HG03108 (cell line): ENCODE results near the gene SEZ6.

Source experiments
- ATAC-seq: cut with Tn5 transposase; IDR thresholded peaks from one replicate; pipeline ENCODE4 v1.9.1; 2021; ENCODE audit warnings: moderate library complexity; ENCODE audit not compliant: unreplicated experiment

SEZ6 gene, protein sequence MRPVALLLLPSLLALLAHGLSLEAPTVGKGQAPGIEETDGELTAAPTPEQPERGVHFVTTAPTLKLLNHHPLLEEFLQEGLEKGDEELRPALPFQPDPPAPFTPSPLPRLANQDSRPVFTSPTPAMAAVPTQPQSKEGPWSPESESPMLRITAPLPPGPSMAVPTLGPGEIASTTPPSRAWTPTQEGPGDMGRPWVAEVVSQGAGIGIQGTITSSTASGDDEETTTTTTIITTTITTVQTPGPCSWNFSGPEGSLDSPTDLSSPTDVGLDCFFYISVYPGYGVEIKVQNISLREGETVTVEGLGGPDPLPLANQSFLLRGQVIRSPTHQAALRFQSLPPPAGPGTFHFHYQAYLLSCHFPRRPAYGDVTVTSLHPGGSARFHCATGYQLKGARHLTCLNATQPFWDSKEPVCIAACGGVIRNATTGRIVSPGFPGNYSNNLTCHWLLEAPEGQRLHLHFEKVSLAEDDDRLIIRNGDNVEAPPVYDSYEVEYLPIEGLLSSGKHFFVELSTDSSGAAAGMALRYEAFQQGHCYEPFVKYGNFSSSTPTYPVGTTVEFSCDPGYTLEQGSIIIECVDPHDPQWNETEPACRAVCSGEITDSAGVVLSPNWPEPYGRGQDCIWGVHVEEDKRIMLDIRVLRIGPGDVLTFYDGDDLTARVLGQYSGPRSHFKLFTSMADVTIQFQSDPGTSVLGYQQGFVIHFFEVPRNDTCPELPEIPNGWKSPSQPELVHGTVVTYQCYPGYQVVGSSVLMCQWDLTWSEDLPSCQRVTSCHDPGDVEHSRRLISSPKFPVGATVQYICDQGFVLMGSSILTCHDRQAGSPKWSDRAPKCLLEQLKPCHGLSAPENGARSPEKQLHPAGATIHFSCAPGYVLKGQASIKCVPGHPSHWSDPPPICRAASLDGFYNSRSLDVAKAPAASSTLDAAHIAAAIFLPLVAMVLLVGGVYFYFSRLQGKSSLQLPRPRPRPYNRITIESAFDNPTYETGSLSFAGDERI

DNA sequence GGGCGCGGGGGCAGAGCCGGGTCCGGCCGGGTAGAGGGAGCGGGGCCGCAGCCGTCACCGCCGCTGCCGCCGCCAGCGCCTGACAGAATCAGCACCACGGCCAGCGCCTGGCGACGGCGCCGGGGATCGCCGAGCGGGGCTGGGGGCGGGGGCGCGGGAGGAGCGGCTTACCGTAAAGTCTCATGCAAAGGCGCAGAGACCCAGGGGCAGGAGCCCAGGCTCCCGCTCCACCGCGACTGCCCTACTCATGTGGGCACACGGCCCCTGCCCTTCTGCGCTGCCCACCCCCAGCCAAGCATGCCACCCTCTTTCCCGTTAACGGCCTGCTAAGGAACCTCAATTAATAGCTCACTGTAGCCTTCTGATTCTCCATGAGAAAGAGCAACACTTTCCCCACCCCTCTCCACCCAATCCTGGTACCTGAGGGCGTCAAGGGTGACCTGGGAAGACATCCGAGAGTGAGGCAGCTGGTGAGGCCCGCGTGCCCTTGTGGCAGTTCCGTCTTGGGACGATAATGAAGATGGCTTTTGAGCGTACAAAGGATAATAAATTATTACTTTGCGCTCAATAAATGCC is at the start of gene SEZ6:
Gene SEZ6 (minus strand): TSS at position 98 of the 576 bp plus-strand sequence. CDS start 164 bp downstream, outside the sequence.
- no peak for ATAC-seq

DNA sequence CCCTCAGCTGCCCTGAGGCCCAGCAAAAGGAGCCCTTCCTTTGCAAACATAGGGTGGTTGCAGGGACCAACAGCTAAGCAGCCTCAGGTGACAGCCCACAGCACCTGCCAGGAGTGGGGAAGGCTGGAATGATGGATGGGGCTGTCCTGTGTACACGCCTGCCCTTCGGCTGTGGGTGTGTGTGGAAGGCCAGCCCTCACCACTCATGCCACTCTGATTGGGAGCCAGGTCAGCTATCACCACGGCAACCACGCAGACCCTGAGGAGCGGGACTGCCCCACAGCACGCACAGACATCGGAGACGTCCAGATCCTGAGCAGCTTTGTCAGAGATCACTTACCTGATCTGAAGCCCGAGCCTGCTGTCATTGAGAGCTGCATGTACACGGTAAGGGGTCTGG is 49.0 kb upstream of the SEZ6 start:
- no peak for ATAC-seq

DNA sequence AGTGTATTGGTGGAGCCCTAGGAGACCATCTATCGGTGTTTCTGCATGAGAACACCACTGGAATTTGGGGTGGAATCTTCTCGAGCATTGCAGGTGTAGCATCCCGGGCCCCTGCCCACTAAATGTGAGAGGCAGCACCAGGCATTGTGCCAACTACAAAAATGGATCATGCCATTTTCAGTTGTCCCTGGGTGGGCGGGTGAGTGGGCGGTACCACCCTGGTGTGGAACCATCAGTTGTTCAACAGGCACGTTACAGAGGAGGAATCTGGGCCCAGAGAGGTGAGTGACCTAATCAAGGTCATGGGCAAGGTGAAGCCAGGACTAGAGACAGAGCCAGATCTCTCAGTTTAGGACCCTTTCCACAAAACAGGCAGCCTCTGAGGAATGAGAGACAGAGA is 45.9 kb upstream of the SEZ6 start:
- ATAC-seq: no peak

DNA sequence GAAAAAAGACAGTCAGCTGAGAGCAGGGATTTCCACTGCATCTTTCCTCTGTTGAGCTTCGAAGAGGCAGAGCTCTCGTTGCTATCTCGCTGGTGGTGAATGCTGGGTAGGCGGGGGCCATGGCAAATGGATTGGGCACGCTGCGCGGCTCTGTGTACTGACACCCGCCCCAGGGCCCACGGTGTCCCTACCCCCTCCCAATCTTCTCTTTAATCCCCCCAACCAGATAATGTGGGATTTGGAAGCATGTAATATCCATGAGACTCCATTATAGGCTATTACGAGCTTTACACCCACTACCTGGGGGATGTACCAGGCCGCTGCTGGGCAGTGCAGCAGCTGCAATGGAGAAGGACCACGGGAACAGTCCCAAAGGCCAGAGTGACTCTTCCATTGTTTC is 45.4 kb upstream of the SEZ6 start:
- no peak for ATAC-seq

DNA sequence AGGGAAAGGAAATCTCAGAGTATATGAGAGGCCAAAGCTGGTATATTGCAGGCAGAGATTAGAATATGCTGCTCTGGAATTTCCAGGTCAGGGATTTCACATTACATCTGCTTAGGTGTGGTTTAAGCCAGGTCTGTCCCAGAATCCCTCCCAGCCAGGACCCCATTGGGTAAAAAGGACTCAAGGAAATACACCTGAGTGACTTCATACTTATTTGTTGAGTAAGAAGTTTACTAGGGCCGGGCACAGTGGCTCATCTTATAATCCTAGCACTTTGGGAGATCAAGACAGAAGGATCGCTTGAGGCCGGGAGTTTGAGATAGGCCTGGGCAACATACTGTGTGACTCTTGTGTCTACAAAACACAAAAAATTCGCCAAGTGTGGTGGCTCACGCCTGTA is 44.3 kb upstream of the SEZ6 start:
- no peak for ATAC-seq

DNA sequence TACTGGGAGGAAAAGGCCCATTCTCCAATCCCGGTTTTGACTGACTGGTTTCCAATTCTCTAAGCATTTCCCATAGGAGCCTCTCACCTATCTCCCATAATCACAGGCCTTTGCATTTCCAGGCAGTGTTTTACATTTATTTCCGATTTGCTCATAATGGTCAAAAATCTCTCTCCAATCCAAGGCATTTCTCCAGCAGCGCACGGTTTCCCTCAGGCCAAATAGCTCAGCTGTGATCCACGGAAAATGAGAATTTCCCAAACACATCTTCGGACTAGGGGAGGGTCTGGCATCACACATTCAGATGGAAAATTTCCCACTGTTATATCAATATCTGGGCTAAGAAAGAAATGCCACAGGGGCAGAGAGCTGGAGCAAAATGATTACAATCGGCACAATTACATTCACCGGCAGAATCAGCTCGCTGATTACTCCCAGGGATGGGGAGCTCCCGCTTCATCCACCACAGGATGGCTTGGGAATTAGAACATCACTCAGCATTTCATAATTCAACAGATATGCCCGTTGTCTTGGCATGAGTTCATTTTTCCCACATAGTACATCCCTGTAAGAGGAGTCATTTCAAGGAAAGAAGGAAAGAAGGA is 43.8 kb upstream of the SEZ6 start:
- no peak for ATAC-seq

DNA sequence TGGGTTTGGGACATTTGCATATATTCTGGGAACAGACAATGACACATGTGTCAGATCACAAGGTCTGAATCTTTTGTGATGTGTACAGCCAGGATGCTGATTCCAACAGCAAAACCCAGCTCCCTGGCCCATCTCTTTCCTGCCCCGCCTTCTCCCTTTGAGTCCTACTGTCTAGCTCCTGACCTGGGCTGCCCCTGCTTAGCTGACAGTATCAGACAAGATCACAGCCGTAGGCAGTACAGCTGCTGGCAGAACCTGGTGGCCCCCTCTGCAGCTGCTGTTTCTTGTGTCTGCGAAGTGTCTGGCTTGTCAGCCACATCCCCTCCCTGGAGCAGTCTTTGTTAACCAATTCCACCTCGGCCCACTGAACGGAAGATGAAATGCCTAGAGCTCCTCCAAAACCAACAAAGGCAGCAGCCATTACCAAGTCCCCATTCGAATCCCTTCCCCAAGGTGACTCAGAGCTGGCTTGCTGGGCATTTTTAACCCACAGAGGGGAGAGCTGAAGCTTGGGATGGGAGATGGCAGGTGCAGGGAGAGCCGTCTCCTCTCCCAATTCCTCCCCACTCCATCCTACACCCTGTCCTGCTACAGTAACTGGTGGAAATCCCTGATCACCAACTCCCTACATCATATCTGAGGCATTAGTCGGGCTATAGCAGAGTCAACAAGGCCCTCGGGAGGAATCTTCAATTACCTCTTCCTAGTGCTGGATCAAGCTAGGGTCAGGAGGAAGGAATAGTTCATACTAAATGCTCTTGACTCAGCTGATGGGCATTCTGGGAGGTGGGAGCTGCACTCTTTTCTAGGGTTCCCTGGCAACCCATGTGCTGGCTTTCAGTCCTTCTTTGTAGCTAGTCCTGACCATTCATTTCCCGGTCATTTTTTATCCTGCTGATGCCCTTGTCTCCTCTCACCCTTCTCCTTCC is 42.9 kb upstream of the SEZ6 start:
- ATAC-seq: no peak

DNA sequence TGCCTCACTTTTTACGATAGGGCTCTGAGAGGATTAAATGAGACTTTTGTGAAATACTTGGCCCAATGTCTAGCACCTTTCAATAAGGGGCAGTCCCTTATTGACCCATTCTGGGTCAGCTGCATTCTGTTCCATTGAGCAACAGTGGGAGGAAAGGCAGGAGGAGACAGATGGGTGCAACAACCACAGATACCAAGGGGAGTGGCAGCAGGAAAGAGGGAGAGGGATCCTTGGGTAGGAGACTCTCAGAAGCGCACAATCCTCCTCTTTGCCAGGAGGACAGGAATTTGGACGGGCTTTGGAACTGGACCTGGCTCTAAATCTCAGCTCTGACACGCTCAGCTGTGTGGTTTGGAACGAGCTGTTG is 40.6 kb upstream of the SEZ6 start:
- ATAC-seq: no peak

DNA sequence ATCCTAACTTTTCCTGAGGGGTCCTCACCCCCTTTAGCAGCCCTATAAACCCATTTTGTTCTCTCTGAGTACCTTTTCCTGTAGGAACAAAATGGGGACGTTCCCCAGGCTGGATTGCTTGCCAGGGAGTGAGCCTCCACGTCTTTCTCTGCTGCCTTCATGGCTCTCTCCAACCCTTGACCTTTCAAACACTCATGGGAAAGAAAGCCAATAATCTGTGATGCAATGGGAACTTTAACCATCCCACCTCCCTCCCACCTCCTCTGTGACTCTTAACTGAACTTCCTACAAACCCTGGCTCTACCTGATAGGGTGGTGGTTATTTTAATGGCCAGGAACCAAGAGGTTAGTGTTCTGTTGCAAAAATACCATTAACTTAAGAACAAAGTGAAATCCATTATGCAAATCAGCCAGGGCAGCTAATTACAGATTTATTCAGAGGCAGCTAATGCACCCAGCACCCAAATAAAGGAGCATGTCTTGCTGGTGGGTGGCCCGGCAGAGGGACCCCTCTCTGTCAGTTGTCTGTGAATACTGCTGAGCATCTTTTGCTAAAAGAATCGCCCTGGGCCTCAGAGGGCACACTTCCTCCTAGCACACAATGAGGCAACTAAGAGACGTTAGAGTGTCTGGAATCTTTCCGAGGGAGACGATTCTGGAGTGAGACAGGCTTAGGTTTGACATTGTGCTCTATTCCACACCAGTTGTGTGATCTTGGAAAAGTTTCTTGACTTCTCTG is 40.1 kb upstream of the SEZ6 start:
- ATAC-seq: no peak

DNA sequence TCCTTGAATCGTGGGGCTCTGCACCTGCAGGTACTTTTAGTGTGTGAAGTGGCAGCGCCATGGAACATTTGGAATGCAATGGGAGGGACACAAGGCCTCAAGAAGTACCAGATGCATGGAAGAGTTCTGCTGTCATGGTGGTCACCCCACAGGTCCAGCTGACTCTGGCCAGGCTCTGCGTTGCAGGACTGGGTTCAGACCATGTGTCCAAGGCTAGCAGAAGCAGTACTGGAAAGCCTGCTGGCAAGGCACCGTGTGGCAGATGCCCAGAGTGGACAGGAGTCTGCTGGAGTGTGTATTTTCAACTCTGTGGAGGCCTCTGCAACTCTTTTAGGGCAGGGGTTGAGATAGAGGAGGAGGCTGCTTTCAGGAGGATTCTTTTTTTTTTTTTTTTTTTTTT is 39.2 kb upstream of the SEZ6 start:
- ATAC-seq: no peak

DNA sequence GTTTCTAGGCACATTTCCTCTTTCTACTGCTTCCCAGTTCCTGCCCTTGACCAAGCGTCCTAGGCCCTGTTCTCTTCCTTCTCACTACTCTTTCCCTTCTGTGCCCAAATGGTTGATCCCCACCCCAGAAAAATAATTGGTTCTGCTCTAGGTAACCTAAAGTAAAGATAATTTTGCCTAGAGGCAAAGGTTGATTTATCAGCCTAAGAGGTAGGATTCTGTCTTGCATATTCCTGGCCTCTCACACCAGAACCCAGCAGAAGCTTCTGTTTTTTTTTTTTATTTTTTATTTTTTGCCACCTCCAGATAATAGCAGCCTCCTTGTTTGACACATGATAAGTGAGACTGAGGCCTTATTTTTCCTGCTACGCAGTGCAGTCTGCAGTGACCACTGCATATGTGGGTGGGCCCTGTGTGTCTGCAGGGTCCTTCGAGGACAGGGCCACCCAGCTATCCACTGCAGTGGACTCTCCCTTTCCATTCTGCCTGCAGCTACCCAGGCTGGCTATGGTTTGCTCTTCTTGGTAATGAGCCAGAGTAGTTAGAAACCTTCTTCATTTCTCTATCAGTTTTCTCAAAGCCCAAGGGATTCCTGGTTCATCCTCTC is 37.8 kb upstream of the SEZ6 start:
- no peak for ATAC-seq

DNA sequence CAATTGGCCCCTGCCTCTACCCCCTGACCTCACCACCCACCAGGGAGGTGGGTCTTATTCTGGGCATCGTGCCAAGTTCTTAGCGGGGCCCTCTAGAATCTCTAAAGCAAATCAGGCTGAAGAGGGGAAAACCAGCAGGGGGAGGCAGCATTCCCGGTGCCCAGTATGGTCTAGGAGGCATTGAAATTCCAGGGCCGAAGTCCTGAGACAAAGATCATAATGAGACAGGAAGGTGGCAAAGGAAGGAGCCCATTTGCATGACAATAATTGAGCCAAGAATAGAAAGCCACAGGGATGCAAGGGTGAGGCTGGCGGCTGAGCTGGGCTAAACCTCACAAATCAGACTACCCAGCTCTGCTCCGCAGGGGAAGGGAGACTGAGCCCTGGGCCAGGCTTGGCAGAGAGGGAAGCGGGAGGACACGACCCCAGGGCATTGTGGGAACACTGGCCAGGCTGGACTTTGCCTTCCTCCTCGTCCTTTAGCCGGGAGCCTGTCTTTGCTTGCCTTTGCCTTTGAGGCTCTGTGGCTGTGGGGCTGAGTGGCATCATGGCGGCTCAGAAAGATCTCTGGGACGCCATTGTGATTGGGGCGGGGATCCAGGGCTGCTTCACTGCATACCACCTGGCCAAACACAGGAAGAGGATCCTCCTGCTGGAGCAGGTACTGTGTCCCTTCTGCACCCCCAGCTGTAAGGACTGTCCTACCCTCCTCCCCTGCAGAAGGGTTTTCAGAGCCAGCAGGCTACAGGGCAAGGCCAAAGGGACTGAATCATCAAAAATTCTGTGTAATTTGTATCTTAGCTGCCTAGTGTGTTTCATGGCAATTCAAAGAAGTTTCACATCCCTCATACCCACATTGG is 37.1 kb upstream of the SEZ6 start, which contains the start of gene PIPOX:
Gene PIPOX (plus strand): TSS at position 463 of the 860 bp plus-strand sequence. CDS start 85 bp downstream, at position 548.
- ATAC-seq: no peak

DNA sequence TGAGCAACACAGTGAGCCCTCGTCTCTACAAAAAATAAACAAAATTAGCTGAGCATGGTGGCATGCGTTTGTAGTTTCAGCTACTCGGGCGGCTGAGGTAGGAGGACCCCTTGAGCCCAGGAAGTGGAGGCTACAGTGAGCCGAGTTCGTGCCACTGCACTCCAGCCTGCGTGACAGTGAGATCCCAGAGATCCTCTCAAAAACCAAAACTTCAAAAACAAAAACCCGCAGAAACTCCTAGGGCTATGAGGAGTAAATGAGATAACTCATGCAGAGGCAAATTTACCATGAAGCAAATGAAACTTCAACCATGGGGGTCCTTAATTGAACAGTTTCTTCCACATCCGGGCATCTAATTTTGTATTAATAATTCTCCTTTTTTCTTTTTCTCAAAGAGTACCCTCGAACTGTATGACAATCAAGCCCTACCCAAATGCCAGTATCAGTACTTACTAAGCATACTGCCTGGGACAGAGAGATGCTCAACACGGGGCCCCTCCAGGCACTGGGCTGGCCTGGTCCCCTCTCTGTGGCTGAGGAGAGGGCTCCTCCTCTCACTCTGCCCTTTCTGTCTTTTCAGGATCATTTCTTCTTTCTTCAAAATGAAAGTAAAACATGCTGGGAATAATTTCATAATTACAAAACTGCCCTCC is 36.3 kb upstream of the SEZ6 start:
- no peak for ATAC-seq

DNA sequence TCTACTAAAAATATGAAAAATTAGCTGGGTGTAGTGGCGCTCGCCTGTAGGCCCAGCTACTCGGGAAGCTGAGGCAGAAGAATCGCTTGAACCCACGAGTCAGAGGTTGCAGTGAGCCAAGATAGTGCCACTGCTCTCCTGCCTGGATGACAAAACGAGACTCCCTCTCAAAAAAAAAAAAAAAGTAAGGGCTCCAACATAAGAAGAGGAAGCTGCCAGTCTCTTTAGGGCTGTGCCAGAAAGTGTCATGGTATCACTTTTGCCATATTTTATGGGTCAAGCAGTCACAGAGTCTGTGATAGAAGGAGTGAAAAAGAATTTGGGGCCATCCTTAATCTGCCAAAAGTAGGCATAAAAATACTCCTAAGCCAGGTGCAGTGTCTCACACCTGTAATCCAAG is 35.7 kb upstream of the SEZ6 start:
- ATAC-seq: no peak

DNA sequence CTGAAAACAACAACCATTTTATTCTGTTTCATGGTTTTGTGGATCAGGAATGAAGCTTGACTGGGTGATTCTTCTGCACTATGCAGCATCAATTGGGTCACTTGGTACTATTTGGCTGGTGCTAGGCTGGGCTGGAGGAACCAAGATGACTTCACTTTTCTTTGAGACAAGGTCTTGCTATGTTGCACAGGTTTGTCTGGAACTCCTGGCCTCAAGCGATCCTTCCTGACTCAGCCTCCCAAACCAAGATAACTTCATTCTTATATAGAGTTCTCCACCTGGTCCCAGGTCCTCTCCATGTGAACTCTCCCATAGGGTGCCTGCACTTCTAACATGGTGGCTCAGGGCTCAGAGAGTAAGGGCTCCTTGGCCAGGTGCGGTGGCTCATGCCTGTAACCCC is 35.3 kb upstream of the SEZ6 start:
- no peak for ATAC-seq

DNA sequence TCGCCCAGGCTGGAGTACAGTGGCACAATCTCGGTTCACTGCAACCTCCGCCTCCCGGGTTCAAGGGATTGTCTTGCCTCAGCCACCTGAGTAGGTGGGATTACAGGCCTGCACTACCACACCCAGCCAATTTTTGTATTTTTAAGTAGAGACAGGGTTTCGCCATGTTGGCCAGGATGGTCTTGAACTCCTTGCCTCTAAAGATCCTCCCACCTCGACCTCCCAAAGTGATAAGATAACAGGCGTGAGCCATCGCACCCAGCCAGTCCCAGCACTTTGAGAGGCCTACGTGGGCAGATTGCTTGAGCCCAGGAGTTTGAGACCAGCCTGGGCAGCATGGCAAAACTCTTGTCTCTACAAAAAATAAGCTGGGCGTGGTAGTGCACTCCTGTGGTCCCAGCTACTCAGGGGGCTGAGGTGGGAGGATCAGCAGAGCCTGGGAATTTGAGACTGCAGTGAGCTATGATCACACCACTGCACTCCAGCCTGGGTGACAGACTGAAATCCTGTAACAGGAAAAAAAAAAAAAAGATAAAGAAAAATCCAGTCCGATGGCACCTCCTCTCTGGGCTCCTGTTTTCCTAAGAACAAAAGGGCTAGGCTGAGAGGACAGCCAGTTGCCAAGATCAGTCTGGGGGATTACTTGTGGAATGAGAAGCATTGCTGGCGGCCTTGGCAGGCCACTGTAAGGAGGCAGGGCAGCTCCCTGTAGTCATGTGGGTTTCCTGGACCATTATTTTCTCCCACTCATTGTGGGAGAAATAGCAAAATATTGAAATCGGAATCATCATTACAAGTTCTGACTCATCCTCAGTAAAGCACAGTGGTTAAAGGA is 34.1 kb upstream of the SEZ6 start:
- no peak for ATAC-seq
